K562 (cell line): ENCODE data around the gene NAA38. TPM values are rescaled to one million over a fixed set of nuclear protein-coding genes. Genes with fewer than 3 reads are reported as not detected.

Experiments
- ATAC-seq: fragments of 200-7000 bp; cut with Tn5 transposase; 3 replicates; pipeline ENCODE4 v1.9.1; 2020; ENCODE audit warnings: moderate library complexity
- BruUV-seq: library from RNA; stranded (reverse); fragments of 400-500 nt; replicated peaks from 2 replicates; lab custom pipeline; 2021; lab: Mats Ljungman, UMichigan
- CTCF ChIA-PET: fragments of 300-600 bp; formaldehyde crosslinking; extraction: SDS; loops from one replicate; lab custom pipeline; 2021; ENCODE audit warnings: low intra/inter-chr PET ratio; lab: Yijun Ruan, JAX
- POLR2A ChIA-PET: fragments of 300-600, 350-650 bp; sonication (Branson Sonifier 250); formaldehyde crosslinking; extraction: SDS; loops from one replicate; lab custom pipeline; 2021; ENCODE audit warnings: antibody characterized with exemption, inconsistent platforms; lab: Yijun Ruan, JAX
- DNase-seq, 4 experiments: peaks; one replicate each; pipeline versions ENCODE4 v3.0.0 to v3.0.0-alpha.2; 2011 to 2018; ENCODE audit warnings: low spot score in 3 of 4, mixed read lengths in 3 of 4; ENCODE audit errors: extremely low read depth in 1 of 4
- FAIRE-seq: peaks from 2 replicates; lab custom pipeline; 2011; peaks lifted over from hg19 to GRCh38; lab: Jason Lieb, UNC
- H2AFZ ChIP-seq: 2 replicates; pipeline ENCODE4 v1.6.0; 2011; ENCODE audit warnings: low read depth, low read length, control low read depth, inconsistent platforms
- H3K27ac ChIP-seq: fragments of 200-600 bp; 3 replicates; pipeline ENCODE4 v1.8.0; 2011; ENCODE audit warnings: low read depth, mild to moderate bottlenecking, control low read depth, inconsistent platforms, low read length, moderate library complexity, mixed read lengths; ENCODE audit errors: extremely low read depth
- H3K27me3 ChIP-seq, 2 experiments: fragments of 300-600 bp in 1 of 2; 2 replicates in 1 of 2; 3 replicates in 1 of 2; pipeline versions ENCODE4 v1.6.0 to v1.8.0; 2011; ENCODE audit warnings: inconsistent platforms in 2 of 2, low read length in 2 of 2, mild to moderate bottlenecking in 1 of 2, mixed read lengths in 1 of 2, moderate library complexity in 1 of 2; ENCODE audit not compliant: control insufficient read depth in 2 of 2, insufficient read depth in 2 of 2
- H3K36me3 ChIP-seq: fragments of 300-600 bp; 3 replicates; pipeline ENCODE4 v1.8.0; 2011; ENCODE audit warnings: mild to moderate bottlenecking, low read length, inconsistent platforms; ENCODE audit not compliant: control insufficient read depth, insufficient read depth
- H3K4me1 ChIP-seq, 2 experiments: fragments of 200-600 bp in 1 of 2; replicated peaks in 1 of 2; 2 replicates in 1 of 2; 3 replicates in 1 of 2; pipeline versions ENCODE4 v1.5.1 to v1.8.0; 2011; ENCODE audit warnings: inconsistent platforms in 2 of 2, low read length in 2 of 2, mild to moderate bottlenecking in 1 of 2, mixed read lengths in 1 of 2, moderate library complexity in 1 of 2; ENCODE audit not compliant: control insufficient read depth in 2 of 2, insufficient read depth in 2 of 2
- H3K4me2 ChIP-seq: 2 replicates; pipeline ENCODE4 v1.6.1; 2011; ENCODE audit warnings: low read length, control low read depth, inconsistent platforms, mixed read lengths; ENCODE audit not compliant: insufficient read depth
- H3K4me3 ChIP-seq: fragments of 200-600 bp; sonication (generic), shearing (Covaris generic); 2 replicates; pipeline ENCODE4 v1.5.1; 2016; ENCODE audit warnings: control low read depth, inconsistent platforms
- H3K79me2 ChIP-seq: fragments of 200-600 bp; 3 replicates; pipeline ENCODE4 v1.8.0; 2011; ENCODE audit warnings: low read length, inconsistent platforms; ENCODE audit not compliant: control insufficient read depth, insufficient read depth
- H3K9ac ChIP-seq, 2 experiments: 2 replicates each; pipeline versions ENCODE4 v1.6.0 to v1.6.1; 2011; ENCODE audit warnings: low read depth in 2 of 2, low read length in 2 of 2, control low read depth in 1 of 2, inconsistent platforms in 1 of 2, mild to moderate bottlenecking in 1 of 2, mixed read lengths in 1 of 2; ENCODE audit not compliant: insufficient read depth in 1 of 2
- H3K9me1 ChIP-seq: one replicate; pipeline ENCODE4 v1.6.0; 2011; ENCODE audit warnings: inconsistent platforms, mild to moderate bottlenecking, low read length, moderate library complexity; ENCODE audit not compliant: control insufficient read depth, insufficient read depth
- H3K9me3 ChIP-seq: replicated peaks from 2 replicates; pipeline ENCODE4 v1.5.1; 2011; ENCODE audit warnings: low read depth, low read length, inconsistent platforms; ENCODE audit not compliant: control insufficient read depth, insufficient read depth
- H4K20me1 ChIP-seq: replicated peaks from 2 replicates; pipeline ENCODE4 v1.6.1; 2011; ENCODE audit warnings: low read length, inconsistent platforms, mixed read lengths; ENCODE audit not compliant: control insufficient read depth, insufficient read depth
- DACH1 ChIP-seq: fragments of 450-650 bp; IDR thresholded peaks from 2 replicates; pipeline ENCODE4 v1.6.1; 2018; ENCODE audit not compliant: partially characterized antibody
- FOXA1 ChIP-seq: fragments of 450-650 bp; IDR thresholded peaks from 2 replicates; pipeline ENCODE4 v1.6.1; 2016; ENCODE audit warnings: mild to moderate bottlenecking, borderline replicate concordance
- FOXK1 ChIP-seq: sonication (generic); formaldehyde crosslinking; IDR thresholded peaks from 2 replicates; pipeline ENCODE4 v1.8.0; 2022; ENCODE audit warnings: missing genetic modification reagents, mild to moderate bottlenecking, borderline replicate concordance
- FOXO4 ChIP-seq: fragments of 450-650 bp; formaldehyde crosslinking; IDR thresholded peaks from 2 replicates; pipeline ENCODE4 v1.4.0; 2020; ENCODE audit warnings: mild to moderate bottlenecking, moderate library complexity
- FUS ChIP-seq: fragments of 200-400 bp; formaldehyde crosslinking; optimal IDR thresholded peaks from 2 replicates; pipeline ENCODE3; 2017; ENCODE audit warnings: low read depth, low read length
- HSF4 ChIP-seq: fragments of 250-450 bp; sonication (Bioruptor Pico); IDR thresholded peaks from 2 replicates; pipeline ENCODE4 v2.1.2; 2022; ENCODE audit warnings: mild to moderate bottlenecking, moderate library complexity, borderline replicate concordance
- KLF6 ChIP-seq: fragments of 250-450 bp; sonication (Bioruptor Pico); IDR thresholded peaks from 2 replicates; pipeline ENCODE4 v1.4.0; 2020; ENCODE audit warnings: mild to moderate bottlenecking, moderate library complexity, borderline replicate concordance
- MIER1 ChIP-seq: fragments of 450-650 bp; IDR thresholded peaks from 2 replicates; pipeline ENCODE4 v1.6.1; 2016; ENCODE audit warnings: antibody characterized with exemption, mild to moderate bottlenecking, low read depth
- NR2F6 ChIP-seq: fragments of 450-650 bp; formaldehyde crosslinking; IDR thresholded peaks from 2 replicates; pipeline ENCODE4 v1.4.0; 2020; ENCODE audit warnings: mild to moderate bottlenecking
- RBM39 ChIP-seq: fragments of 200-400 bp; formaldehyde crosslinking; optimal IDR thresholded peaks from 2 replicates; pipeline ENCODE3; 2018; ENCODE audit warnings: low read depth, low read length
- TBP ChIP-seq: optimal IDR thresholded peaks from 2 replicates; pipeline ENCODE3; 2011; ENCODE audit warnings: low read depth, low read length, improper control_type of control experiment
- THAP12 ChIP-seq: fragments of 250-450 bp; sonication (Bioruptor Pico); IDR thresholded peaks from 2 replicates; pipeline ENCODE4 v1.9.0; 2021; ENCODE audit warnings: mild to moderate bottlenecking, inconsistent platforms
- U2AF2 ChIP-seq: fragments of 200-400 bp; formaldehyde crosslinking; optimal IDR thresholded peaks from 2 replicates; pipeline ENCODE3; 2017; ENCODE audit warnings: low read depth, mild to moderate bottlenecking, low read length
- ZFP36 ChIP-seq: fragments of 150-350 bp; IDR thresholded peaks from 2 replicates; pipeline ENCODE4 v1.6.1; 2018; ENCODE audit warnings: low read length, low read depth; ENCODE audit not compliant: partially characterized antibody
- ZNF124 ChIP-seq: sonication (generic); formaldehyde crosslinking; IDR thresholded peaks from 2 replicates; pipeline ENCODE4 v1.8.1; 2022; ENCODE audit warnings: missing genetic modification reagents
- ZNF280B ChIP-seq: fragments of 250-450 bp; sonication (Bioruptor Pico); IDR thresholded peaks from 2 replicates; pipeline ENCODE4 v1.5.1; 2021; ENCODE audit warnings: mild to moderate bottlenecking
- ZNF764 ChIP-seq: fragments of 250-450 bp; sonication (Bioruptor Pico); IDR thresholded peaks from 2 replicates; pipeline ENCODE4 v1.4.0; 2020; ENCODE audit warnings: low read depth, mild to moderate bottlenecking, moderate library complexity
- WGBS: fragments of 100-300 bp; shearing (Covaris generic); methylation state at CpG from one replicate; pipeline ENCODE4 v1.1.6; 2016; ENCODE audit warnings: low coverage, mixed read lengths; ENCODE audit not compliant: insufficient coverage; ENCODE audit errors: missing lambda C conversion rate; 5-methylcytosine and 5-hydroxymethylcytosine counted together
- in situ Hi-C: fragments of 300-500 bp; cut with MboI; formaldehyde crosslinking; loops from 4 replicates; pipeline ENCODE4 v1.15.0; 2018; ENCODE audit warnings: inconsistent platforms, mixed read lengths
- intact Hi-C: fragments of 100-400 bp; cut with micrococcal nuclease; formaldehyde crosslinking; loops from 2 replicates; pipeline ENCODE4 v1.14.2; 2022
- polyA plus RNA-seq, 8 experiments: library from polyadenylated mRNA; depleted of rRNA in 4 of 8; stranded (reverse) in 5 of 8; unstranded in 3 of 8; fragments of >200 nt; fragmentation: Nextera tagmentation in 2 of 8; fragmentation: Illumina TruSeq in 1 of 8; extraction: Ambion mirVana in 2 of 8; extraction: Trizol in 1 of 8; gene quantifications; 2 replicates each; pipeline versions ENCODE4 v1.2.1 to v1.2.3, GENCODE V29; 2011 to 2014; ENCODE audit warnings: inconsistent platforms in 1 of 8, missing spikeins in 1 of 8
- total RNA-seq, 7 experiments: library from RNA; depleted of rRNA in 6 of 7; stranded (reverse); fragments of >200 nt in 6 of 7; fragmentation: Illumina TruSeq in 2 of 7; extraction: Trizol in 2 of 7; gene quantifications; 2 replicates each; pipeline versions ENCODE4 v1.2.1 to v1.2.3, GENCODE V29; 2011 to 2021; ENCODE audit warnings: low replicate concordance in 1 of 7

Gene NAA38
- total and polyA plus RNA-seq, 9 of the 15 experiments (the other 6 are each of a cell fraction or from before 2014, with no cell fraction given) = 16.4 to 99.8 (median 57.3) TPM

GRCh38 chr17:7894226-7894625 is 36.9 kb upstream of the NAA38 start (continued):
- TF ChIP-seq THAP12 (CRISPR knock-in tag) (no peak), FUS (no peak), ZNF764 (CRISPR knock-in tag) (no peak), NR2F6 (CRISPR knock-in tag) (no peak), FOXK1 (no peak), MIER1 (no peak)

GRCh38 chr17:7893187-7893880 is 36.0 kb upstream of the NAA38 start:
- no peak overlapping the region for H3K4me3 ChIP-seq
- ATAC-seq (no peak), FAIRE-seq (no peak), DNase-seq (no peak)
- in situ Hi-C loops = no loop called here
- no peaks in the 10 kb centered on the region for H3K27me3 ChIP-seq
- no peaks in the 10 kb centered on the region; the same call in 1 of the 2 replicates for H4K20me1 ChIP-seq
- H3K9me3 ChIP-seq = no peaks in the 10 kb centered on the region
- intact Hi-C loops = loop anchor here (10.0 kb wide), 1 partner anchor 59 kb away; the partner anchor contains the start of gene KDM6B
- peaks cover 8 to 11% of the 10 kb centered on the region in 2 experiments; a peak in 4 of 5 replicates for H3K4me1 ChIP-seq
- WGBS = 84% methylated on average over 6 of the region's 15 CpGs
- POLR2A ChIA-PET = interaction anchor here (0.7 kb wide), 1 partner anchor 850 kb away, joined by 4 read pairs; no protein-coding TSS in a partner anchor
- no peak overlapping the region for H3K9ac ChIP-seq
- no peak overlapping the region for H2AFZ ChIP-seq
- H3K79me2 ChIP-seq = peaks cover 12% of the 10 kb centered on the region
- H3K27ac ChIP-seq = no peak overlapping the region
- H3K4me2 ChIP-seq = no peak overlapping the region
- no TSS peak for BruUV-seq
- CTCF ChIA-PET = interaction anchor here (1.2 kb wide), 1 partner anchor 31 kb away, joined by 3 read pairs; no protein-coding TSS in a partner anchor
- peaks cover 51% of the 10 kb centered on the region for H3K36me3 ChIP-seq
- H3K9me1 ChIP-seq = no peaks in the 10 kb centered on the region
- TF ChIP-seq TBP (no peak), U2AF2 (no peak), RBM39 (no peak), ZNF280B (CRISPR knock-in tag) (no peak), ZNF124 (CRISPR knock-in tag) (no peak), HSF4 (CRISPR knock-in tag) (no peak), DACH1 (no peak), FOXA1 (no peak), ZFP36 (no peak), KLF6 (CRISPR knock-in tag) (no peak), FOXO4 (CRISPR knock-in tag) (no peak)
